OCI-LY7 (cell line): ENCODE results near the gene CCDC93.

Experiments
- EZH2phosphoT487 ChIP-seq: fragments of 200-600 bp; sonication (generic); IDR thresholded peaks from 2 replicates; pipeline ENCODE4 v1.6.1; 2018; ENCODE audit warnings: low read depth, borderline replicate concordance, mild to moderate bottlenecking, mixed run types, antibody characterized with exemption, low read length, moderate library complexity, mixed read lengths
- TF ChIP-seq, protein P1 (sequence below): fragments of 200-600 bp; sonication (generic); conservative IDR thresholded peaks from 2 replicates; pipeline ENCODE4 v1.5.1; 2014; ENCODE audit warnings: mild to moderate bottlenecking, antibody characterized with exemption, low read length, moderate library complexity, mixed read lengths

GRCh38 chr2:117930775-117931174, 83.1 kb downstream of the CCDC93 start:
- TF ChIP-seq, protein P1, sequence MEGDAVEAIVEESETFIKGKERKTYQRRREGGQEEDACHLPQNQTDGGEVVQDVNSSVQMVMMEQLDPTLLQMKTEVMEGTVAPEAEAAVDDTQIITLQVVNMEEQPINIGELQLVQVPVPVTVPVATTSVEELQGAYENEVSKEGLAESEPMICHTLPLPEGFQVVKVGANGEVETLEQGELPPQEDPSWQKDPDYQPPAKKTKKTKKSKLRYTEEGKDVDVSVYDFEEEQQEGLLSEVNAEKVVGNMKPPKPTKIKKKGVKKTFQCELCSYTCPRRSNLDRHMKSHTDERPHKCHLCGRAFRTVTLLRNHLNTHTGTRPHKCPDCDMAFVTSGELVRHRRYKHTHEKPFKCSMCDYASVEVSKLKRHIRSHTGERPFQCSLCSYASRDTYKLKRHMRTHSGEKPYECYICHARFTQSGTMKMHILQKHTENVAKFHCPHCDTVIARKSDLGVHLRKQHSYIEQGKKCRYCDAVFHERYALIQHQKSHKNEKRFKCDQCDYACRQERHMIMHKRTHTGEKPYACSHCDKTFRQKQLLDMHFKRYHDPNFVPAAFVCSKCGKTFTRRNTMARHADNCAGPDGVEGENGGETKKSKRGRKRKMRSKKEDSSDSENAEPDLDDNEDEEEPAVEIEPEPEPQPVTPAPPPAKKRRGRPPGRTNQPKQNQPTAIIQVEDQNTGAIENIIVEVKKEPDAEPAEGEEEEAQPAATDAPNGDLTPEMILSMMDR, result no peak
- TF ChIP-seq EZH2phosphoT487, result no peak
